HG03457 (cell line): ENCODE data around the gene UBE3D.
"Not testable (repeated sequence)": the region's sequence is repeated elsewhere in the genome, so short reads cannot be mapped to it uniquely, and the experiment has no call there.

ENCODE experiments used
- ATAC-seq: cut with Tn5 transposase; IDR thresholded peaks from one replicate; pipeline ENCODE4 v1.9.1; 2021; ENCODE audit warnings: moderate number of reproducible peaks; ENCODE audit not compliant: unreplicated experiment

The UBE3D gene

DNA sequence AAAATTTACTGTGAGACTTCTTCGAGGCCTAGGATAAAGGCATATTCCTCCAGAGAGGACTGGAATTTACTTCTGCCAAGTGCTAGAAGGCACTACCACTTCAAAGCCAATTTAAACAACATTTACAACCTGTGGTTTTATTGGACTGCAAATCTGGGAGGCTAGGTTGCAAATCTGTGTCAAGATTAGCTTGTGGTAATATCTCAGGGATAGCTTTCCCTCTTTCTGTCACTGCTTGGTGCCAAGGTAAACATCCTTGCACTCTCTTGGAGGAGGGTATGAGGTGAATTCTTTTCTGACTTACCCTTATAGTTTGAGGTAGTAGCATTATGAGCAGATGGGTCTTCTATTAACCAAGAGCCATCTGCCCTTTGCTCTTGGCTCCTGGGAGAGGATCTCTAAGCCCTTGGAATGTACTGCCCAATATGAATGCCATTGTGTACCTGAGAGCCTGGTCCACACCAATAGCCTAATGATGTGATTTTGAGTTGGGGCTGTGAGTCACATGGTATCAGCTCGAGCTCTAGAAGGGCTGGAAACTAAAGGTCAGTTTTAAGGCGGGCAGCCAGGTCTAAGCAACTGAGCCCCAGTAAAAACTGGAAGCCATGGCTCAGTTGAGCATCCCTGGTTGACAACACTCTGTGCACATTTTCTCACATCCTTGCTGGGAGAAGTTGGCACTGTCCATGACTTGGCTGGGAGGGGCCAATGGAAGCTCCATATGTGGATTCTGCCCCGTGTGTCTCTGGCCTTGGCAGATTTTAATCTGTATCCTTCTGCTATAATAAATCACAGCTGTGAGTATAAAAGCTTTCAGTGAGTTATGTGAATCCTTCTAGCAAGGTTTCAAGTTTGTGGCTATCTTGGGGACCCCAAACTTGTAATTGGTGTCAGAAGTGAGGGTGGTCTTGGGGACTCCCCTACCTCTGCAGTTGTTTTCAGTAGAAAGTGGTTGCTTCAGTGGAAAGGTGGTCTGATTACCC, 188.1 kb downstream of the UBE3D start:
- ATAC-seq = no peak

- no peak for ATAC-seq
Observed at GRCh38 chr6:82875573-82876185, 190.0 kb downstream of the UBE3D start.

DNA sequence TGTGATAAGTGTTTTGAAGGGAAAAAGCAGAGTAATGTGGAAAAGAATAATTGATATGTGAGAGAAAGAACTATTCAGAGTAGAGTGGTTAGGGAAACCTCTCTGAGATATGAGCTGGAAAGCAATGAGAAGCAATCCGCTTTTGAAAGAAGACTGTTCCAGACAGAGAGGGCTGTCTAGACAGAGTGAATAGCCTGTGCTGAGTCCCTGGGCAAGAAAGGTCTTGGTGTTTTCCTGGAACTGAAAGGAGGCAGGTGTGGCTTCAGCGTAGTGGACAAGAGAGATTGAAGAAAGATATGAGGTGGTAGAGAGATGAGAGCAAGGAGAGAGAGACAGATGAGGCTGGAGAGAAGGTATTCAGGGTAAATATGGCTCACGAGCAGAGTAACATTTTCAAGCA, 190.8 kb downstream of the UBE3D start:
- no peak for ATAC-seq

DNA sequence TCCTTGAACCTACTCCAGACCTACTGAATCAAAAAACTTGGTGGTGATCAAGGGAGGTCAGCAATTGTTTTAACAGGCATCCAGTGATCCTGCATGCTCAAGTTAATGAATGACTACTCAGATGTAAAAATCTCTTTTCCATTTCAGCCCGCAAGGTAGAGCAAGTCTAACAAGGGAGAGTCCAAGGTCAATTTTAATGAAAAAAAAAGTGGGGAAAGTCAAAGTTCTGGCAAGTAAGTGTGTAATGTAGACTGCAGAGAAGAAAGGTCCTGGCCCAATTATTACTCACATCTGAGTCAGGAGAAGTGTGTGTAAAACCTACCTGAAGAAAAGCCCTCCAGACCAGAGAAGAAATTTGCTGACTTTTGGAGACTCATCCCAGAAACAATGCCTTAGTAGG, 193.5 kb downstream of the UBE3D start:
- no peak for ATAC-seq

- no peak for ATAC-seq
Observed at GRCh38 chr6:82870582-82871172, 195.0 kb downstream of the UBE3D start.

DNA sequence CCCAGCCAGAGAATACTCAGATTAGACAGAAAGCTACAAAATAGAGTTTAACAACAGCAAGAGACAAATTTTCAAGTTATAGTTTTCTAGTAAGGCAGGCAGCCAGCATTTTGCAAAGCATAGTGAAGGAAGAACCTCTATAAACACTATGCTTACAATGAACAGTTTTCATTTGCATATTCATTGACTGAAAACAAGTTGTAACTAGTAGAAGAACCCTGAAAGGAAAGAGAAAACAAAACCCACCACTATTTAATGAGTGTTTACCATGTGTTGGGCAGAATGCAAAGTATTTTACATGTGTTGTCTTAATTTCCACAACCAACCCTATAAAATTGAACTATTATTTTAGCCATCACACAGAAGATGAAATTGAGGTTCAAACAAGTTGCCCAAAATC, 196.1 kb downstream of the UBE3D start:
- no peak for ATAC-seq

DNA sequence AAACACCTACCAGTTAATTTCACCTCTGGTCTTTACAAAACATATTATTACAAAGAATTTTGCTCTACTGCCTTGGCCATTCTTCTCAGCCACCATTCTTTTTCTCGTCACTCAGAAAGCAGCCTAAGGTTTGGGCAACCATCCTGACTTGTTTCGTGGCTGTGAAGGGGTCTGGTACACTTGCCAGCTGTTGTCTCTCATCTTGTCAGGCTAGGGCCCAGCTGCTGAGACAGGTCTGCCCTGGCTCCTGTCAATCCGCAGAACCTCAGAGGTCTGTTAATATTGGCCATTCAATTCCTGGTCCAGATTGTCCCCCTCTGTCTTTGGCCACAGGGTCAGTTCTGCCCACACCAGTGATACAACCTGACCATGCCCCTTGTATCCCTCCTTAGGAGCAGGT, 197.7 kb downstream of the UBE3D start:
- ATAC-seq = no peak

DNA sequence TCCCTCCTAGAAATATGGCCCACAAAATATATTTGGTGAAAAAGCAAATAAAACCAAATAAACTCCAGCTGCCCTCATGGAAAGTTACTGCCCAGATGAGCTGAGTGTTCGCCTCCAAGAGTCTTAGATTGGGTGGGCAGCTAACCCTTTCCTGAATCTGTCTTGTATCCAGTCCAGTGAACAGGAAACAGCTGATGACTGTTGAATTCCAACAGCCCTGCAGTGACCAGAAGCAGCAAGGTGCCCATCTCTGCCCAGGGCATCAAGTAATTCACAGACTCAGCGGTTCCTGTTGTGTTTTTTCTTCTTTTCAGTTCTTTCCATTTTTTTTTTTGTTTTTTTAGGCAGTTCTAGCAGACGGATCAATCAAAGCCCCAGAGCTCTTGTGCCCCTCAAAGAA, 199.2 kb downstream of the UBE3D start:
- ATAC-seq = no peak

GRCh38 chr6:82865461-82865860, 200.2 kb downstream of the UBE3D start:
- ATAC-seq = no peak

DNA sequence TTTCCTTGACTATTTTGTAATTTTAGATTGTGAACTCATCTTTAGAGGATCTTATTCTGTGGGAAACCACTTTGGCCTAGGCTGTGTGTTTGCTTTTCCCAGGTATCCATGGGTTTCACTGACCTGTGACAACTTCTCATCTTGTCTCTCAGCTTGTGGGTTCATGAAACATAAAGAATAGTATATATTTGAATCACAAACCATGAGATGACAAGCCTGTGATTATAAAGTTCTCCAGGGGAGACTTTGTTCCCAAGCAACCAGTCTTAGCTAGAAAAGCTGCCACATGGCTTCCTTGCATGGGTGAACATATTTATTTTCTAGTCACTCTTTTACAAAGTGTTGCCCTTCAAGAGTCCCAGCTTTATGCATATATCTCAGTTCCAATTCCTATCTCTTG, 201.9 kb downstream of the UBE3D start:
- no peak for ATAC-seq

DNA sequence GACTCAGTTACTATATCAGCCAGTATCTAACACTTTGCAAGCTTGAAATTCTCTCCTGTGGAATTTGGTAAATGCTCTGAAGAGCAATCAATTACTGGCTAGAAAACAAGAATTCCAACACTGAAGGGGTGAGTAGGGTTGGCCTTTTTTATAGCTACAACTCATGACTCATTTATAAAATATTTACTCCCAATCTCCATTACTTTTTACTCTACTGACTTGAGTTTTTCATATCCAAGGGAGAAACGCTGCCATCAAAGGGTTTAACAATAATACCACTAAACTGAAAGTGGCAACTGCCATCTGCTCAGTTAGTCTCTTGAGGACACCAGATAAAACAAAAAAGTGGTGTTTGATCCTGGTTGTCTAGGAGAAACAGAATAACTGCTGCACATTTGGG, 203.1 kb downstream of the UBE3D start:
- ATAC-seq = no peak

DNA sequence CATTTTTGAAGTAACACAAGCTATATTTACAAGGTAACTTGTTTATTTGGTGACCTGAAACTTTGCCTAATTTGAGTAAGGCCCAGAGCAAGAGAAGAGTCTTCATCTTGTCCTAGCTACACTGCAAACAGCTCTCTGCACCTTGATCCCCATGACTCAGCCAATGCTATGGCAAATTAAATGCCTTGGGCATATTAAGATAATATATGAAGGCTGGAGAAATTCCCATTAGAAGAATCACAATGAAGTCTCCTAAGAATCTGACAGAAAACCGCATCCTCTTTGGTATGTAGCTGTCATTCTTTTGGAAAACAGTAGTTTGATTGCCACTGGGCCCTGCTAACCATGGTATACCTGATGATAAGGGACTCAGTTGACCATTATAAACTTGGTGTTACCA, 204.5 kb downstream of the UBE3D start:
- ATAC-seq = no peak

- ATAC-seq = not testable (repeated sequence)
Observed at GRCh38 chr6:82856077-82856476, 209.6 kb downstream of the UBE3D start.

- not testable (repeated sequence) for ATAC-seq
Observed at GRCh38 chr6:82852904-82853303, 212.7 kb downstream of the UBE3D start.

GRCh38 chr6:82843291-82843885, 222.3 kb downstream of the UBE3D start:
- no peak for ATAC-seq

DNA sequence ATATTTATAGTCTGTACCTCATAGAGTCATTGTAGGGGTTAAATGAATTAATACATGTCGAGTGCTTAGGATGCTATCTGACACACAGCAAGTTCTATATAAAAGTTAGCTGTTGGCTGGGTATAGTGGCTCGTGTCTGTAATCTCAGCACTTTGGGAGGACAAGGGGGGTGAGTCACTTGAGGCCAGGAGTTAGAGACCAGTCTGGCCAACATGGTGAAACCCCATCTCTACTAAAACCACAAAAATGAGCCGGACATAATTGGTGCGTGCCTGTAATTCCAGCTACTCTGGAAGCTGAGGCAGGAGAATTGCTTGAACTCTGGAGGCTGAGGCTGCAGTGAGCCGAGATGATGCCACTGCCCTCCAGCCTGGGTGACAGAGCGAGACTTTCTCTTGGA, 222.9 kb downstream of the UBE3D start:
- ATAC-seq = no peak
